PC-3 (cell line): Measurements from ENCODE around the gene RAI1.

ENCODE experiments used
- CTCF ChIP-seq: fragments of 300-600 bp; sonication (generic); conservative IDR thresholded peaks from 2 replicates; pipeline ENCODE4 v1.5.1; 2017; ENCODE audit warnings: antibody characterized with exemption, low read depth, mild to moderate bottlenecking, low read length
- EZH2 ChIP-seq: fragments of 300-600 bp; sonication (generic); IDR thresholded peaks from one replicate; pipeline ENCODE4 v1.6.1; 2017; ENCODE audit warnings: antibody characterized with exemption, mild to moderate bottlenecking, low read length; ENCODE audit not compliant: unreplicated experiment

DNA sequence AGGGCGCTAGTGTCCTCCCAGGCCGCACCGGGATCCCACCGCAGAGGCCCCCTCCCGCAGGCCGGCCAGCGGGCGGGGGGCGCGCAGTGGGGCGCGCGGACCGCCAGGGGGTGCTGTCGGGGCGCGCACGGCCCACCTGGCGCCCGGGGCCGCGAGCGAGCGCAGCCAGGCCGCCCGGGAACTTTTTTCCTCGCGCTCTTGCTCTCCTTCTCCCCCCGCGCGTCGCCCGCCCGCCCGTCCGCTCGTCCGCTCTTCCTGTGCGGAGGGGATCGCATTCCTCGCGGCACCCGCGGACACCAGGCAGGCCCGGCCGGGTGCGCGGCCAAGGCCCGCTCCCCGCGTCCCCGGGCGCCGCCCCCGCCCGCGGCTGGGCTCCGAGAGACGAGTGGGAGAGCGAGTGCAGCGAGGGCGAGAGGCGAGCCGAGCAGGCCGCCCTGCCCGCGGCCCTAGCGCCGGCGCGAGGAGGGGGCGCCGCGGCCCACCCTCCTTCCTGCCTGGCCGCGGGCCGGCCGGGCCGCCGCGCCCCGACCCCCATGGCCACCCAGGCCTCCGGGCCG is at the start of gene RAI1:
- TF ChIP-seq CTCF (peak; percentile 58), EZH2 (no peak)
